NCI-H2171 (cell line): ENCODE data around the gene HOXC11.

Experiments
- DNase-seq: peaks from one replicate; lab custom pipeline; 2025; lab: John Stamatoyannopoulos, UW

HOXC11 gene

GRCh38 chr12:53984901-53985691 lies 12.2 kb downstream of the HOXC11 start, which contains the start of gene HOXC10:
TSS of gene HOXC10 (plus strand) at chr12:53985146. CDS start at chr12:53985260, 114 bp downstream.
- DNase-seq: peak; percentile 97

- DNase-seq: no peak
Measured at GRCh38 chr12:53985692-53985993, 12.7 kb downstream of the HOXC11 start.

GRCh38 chr12:53985994-53986685 lies 13.2 kb downstream of the HOXC11 start:
- no peak for DNase-seq

GRCh38 chr12:53986686-53987483 lies 14.0 kb downstream of the HOXC11 start:
- no peak for DNase-seq

- no peak for DNase-seq
Measured at GRCh38 chr12:53987787-53988230, 14.9 kb downstream of the HOXC11 start.

- DNase-seq: no peak
Measured at GRCh38 chr12:53988541-53989226, 15.8 kb downstream of the HOXC11 start.

- DNase-seq: no peak
Measured at GRCh38 chr12:53989227-53990113, 16.5 kb downstream of the HOXC11 start.

- DNase-seq: no peak
Measured at GRCh38 chr12:53990311-53991076, 17.6 kb downstream of the HOXC11 start.

- no peak for DNase-seq
Measured at GRCh38 chr12:53991077-53991460, 18.1 kb downstream of the HOXC11 start.

- no peak for DNase-seq
Measured at GRCh38 chr12:53992377-53992889, 19.5 kb downstream of the HOXC11 start.

GRCh38 chr12:53993162-53994008 lies 20.5 kb downstream of the HOXC11 start:
- no peak for DNase-seq

GRCh38 chr12:53994009-53994263 lies 21.0 kb downstream of the HOXC11 start:
- no peak for DNase-seq

- peak; percentile 10 for DNase-seq
Measured at GRCh38 chr12:53994264-53995001, 21.5 kb downstream of the HOXC11 start.

GRCh38 chr12:53995002-53995377 lies 22.1 kb downstream of the HOXC11 start:
- DNase-seq: no peak

GRCh38 chr12:53995378-53996239 lies 22.7 kb downstream of the HOXC11 start:
- peak; percentile 25 for DNase-seq

- DNase-seq: no peak
Measured at GRCh38 chr12:53996240-53997203, 23.6 kb downstream of the HOXC11 start.
